Stimulated activated naive CD4-positive, alpha-beta T cell treated with Interleukin-2 at 50 U/mL for 16 hours (primary cell): ENCODE results near the gene SLC44A1.

Experiments
- DNase-seq: peaks from one replicate; lab custom pipeline; 2025; lab: John Stamatoyannopoulos, UW

SLC44A1 gene

GRCh38 chr9:105473221-105473620, 228.8 kb downstream of the SLC44A1 start:
- no peak for DNase-seq

- no peak for DNase-seq
These were observed 230.9 kb downstream of the SLC44A1 start for GRCh38 chr9:105475302-105475701.

GRCh38 chr9:105479846-105480245, 235.4 kb downstream of the SLC44A1 start:
- no peak for DNase-seq

GRCh38 chr9:105483618-105484017, 239.2 kb downstream of the SLC44A1 start:
- no peak for DNase-seq

GRCh38 chr9:105484226-105484625, 239.8 kb downstream of the SLC44A1 start:
- no peak for DNase-seq

GRCh38 chr9:105485131-105485530, 240.7 kb downstream of the SLC44A1 start:
- DNase-seq, result no peak
